Stimulated activated CD8-positive, alpha-beta memory T cell treated with anti-CD3 and anti-CD28 coated beads, Interleukin-7, amount 100 ng/mL, for 48 hours (primary cell): Measurements from ENCODE around the gene NPTX1.

ENCODE experiments used
- DNase-seq, 2 donors: peaks; one replicate each; pipeline ENCODE4 v3.0.0-alpha.2; 2020; ENCODE audit warnings: low read depth in 1 of 2; ENCODE audit errors: extremely low read depth in 1 of 2

Gene NPTX1

GRCh38 chr17:80429356-80430275 is 46.8 kb downstream of the NPTX1 start:
- DNase-seq: no peak

DNA sequence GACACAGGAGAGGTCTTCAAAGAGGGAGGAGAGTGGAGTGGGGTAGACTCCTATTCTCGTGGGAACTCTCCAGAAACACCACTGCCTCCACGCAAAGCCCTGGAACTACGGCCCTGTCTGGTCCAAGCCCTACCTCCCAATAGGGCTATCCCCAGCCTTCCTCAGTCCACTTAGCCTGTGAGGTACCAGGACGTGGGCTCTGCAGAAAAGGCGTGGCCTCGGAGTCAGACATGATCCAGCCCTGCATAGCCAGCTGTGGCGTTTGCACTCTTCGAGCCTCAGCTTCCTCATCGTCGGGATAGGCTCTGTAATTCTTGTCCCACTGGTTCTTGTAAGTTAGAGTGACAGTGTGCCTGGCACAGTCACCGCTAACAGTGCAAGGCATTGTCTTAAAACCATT is 47.6 kb downstream of the NPTX1 start:
- no peak for DNase-seq

DNA sequence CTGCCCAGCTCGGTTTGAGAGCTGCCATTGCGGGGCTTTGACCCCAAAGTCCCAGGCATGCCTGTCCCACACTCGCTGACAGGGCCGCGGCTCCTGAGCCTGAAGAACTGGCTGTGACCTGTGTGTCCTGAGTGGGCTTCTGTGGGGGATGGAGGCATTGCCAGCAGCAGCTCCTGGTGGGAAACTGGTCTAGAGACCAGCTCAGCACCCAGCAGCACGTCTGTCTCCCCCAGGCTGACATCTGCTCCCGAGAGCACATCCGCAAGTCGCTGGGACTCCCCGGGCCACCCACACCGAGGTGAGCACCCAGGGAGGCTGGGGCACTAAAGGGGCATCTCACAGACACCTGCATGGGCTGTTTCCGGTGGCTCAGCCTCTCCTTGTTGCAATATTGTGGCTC is 48.0 kb downstream of the NPTX1 start:
- no peak for DNase-seq

- DNase-seq: no peak
These were observed 48.8 kb downstream of the NPTX1 start for GRCh38 chr17:80427366-80428282.

- DNase-seq: peak; percentile 67
These were observed 49.6 kb downstream of the NPTX1 start for GRCh38 chr17:80426671-80427326.

DNA sequence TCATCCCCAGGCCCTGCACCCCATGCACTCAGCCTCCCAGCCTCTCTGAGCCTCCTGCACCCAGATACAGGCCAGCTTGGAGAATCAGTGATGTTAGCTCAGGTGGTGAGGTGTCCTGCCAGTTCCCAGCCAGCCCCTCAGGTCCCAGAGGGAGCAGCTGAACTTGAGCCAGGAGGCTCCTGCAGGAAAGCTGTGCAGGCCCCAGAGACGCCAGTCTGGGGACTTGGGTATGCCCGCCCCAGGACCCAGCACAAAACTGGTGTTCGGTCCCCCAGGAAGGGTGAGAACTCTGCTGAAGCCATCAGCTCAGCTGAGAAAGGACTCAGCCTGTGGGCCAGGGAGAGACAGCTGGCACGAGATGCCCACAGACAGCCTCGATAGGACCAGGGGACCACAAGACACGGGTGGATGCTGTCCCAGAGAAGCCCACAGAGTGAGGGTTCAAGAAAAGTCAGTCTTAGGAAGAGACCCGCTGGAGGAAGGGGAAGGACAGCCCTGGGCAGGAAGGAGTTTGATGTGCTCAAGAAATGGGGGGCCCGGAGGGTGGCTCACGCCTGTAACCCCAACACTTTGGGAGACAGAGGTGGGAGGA is 50.5 kb downstream of the NPTX1 start:
- DNase-seq: no peak

- no peak for DNase-seq
These were observed 51.3 kb downstream of the NPTX1 start for GRCh38 chr17:80424878-80425765.

- DNase-seq: no peak
These were observed 52.1 kb downstream of the NPTX1 start for GRCh38 chr17:80424261-80424660.

GRCh38 chr17:80423536-80424225 is 52.7 kb downstream of the NPTX1 start:
- DNase-seq: no peak

- DNase-seq: no peak
These were observed 53.4 kb downstream of the NPTX1 start for GRCh38 chr17:80422981-80423380.

- DNase-seq: no peak
These were observed 54.1 kb downstream of the NPTX1 start for GRCh38 chr17:80422276-80422675.

DNA sequence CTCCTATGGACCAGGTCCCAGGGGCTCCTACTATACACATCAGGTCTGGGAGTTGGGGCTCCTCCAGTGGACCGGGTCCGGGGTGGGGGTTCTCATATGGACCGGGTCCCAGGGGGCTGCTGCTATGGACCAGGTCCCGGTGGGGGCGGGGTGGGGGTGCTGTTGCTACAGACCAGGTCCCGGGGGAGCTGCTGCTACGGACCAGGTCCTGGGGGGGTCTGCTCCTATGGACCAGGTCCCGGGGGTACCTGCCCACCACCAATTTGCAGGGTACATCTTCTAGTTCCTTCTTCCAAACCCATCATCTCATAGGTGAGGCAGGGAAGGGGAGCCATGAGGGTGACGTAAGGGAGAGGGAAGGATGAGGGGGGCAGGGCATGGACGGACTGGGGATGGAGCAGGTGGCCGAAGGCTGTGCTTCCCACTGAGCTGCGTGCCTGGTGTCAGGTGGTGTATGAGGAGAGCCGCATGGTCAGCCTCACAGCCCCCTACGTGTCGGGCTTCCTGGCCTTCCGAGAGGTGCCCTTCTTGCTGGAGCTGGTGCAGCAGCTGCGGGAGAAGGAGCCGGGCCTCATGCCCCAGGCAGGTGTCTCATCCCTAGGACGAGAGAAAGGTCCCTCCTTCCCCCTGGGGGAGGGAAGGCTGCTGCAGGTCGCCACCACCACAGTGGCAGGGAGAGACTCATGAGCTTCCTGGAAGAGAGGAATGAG is 54.9 kb downstream of the NPTX1 start:
- no peak for DNase-seq

GRCh38 chr17:80419255-80419654 is 57.2 kb downstream of the NPTX1 start:
- DNase-seq: no peak

- no peak for DNase-seq
These were observed 57.8 kb downstream of the NPTX1 start for GRCh38 chr17:80418589-80418988.
